Retinal pigment epithelial cell (primary cell): ENCODE results near the gene GATM.
"Not testable (repeated sequence)": the region's sequence is repeated elsewhere in the genome, so short reads cannot be mapped to it uniquely, and the experiment has no call there.

Source experiments
- DNase-seq: peaks from one replicate; pipeline ENCODE4 v3.0.0-alpha.2; 2010; ENCODE audit warnings: low read depth
- H3K4me3 ChIP-seq: 2 replicates; pipeline ENCODE4 v1.5.1; 2011; ENCODE audit warnings: mild to moderate bottlenecking, low read length, control low read depth, moderate library complexity
- TF ChIP-seq, protein P1 (sequence below): conservative IDR thresholded peaks from 2 replicates; pipeline ENCODE4 v1.5.1; 2011; ENCODE audit warnings: low read depth, low read length, control low read depth, inconsistent platforms

GATM gene

DNA sequence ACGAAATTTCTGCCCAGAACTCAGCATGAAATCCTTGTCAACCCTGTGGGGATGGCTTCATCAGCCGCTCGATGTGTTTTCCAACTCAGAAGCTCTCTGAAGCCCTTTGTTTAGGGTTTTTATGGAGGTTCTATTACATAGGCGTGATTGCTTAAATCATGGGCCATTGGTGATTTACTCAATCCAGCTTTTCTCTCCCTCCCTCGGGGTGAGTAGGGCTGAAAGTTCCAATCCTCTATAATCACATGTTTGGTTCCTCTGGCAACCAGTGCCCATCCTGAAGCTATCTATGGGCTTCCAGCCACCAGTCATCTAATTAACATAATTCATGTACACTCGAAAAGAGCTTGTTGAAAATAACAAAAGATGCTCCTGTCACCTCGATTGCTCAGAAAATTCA lies 51.6 kb downstream of the GATM start:
- no peak for DNase-seq
- H3K4me3 ChIP-seq: no peak overlapping the region
- TF ChIP-seq, protein P1, sequence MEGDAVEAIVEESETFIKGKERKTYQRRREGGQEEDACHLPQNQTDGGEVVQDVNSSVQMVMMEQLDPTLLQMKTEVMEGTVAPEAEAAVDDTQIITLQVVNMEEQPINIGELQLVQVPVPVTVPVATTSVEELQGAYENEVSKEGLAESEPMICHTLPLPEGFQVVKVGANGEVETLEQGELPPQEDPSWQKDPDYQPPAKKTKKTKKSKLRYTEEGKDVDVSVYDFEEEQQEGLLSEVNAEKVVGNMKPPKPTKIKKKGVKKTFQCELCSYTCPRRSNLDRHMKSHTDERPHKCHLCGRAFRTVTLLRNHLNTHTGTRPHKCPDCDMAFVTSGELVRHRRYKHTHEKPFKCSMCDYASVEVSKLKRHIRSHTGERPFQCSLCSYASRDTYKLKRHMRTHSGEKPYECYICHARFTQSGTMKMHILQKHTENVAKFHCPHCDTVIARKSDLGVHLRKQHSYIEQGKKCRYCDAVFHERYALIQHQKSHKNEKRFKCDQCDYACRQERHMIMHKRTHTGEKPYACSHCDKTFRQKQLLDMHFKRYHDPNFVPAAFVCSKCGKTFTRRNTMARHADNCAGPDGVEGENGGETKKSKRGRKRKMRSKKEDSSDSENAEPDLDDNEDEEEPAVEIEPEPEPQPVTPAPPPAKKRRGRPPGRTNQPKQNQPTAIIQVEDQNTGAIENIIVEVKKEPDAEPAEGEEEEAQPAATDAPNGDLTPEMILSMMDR: no peak

DNA sequence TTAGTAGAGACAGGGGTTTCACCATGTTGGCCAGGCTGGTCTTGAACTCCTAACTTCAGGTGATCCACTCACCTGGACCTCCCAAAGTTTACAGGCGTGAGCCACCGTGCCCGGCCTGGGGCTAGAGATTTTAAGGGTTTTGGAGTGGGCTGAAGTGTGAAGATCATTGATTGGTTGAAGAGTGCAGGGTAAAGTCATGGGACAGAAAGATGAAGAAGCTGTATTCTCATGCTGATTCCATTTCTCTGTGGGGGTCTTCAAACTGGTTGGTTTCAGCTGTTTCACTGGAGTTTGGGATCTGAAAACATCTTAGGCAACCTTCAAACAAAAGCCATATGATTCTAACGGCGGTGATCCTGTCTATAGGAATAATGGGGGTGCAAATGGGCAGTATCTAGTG lies 52.1 kb downstream of the GATM start:
- H3K4me3 ChIP-seq: no peak overlapping the region

DNA sequence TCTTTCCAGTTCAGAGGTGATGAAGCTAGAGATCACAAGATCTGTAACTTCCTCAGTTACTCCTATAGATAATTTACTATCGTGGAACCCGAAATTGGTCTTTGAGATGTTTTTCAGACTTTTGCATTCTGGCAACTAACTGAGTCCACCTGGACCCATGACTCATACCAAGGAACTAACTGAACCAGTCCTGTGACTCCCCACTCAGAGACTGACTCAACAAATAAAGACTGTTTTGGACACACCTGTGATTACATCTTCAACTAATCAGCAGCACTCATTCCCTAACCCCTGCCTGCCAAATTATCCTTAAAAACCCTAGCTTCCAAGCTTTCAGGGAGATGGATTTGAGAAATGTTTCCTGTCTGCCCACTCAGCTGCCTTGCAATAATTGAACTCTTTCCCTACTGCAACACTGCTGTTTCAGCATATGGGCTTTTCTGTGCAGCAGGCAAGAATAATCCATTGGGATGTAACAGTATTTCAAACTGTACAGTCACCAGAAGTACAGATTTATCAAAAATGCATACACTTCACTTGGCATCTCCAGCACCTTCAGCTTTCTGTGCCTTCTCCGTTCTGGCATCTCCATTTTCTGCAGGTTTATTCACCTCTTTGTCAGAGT lies 57.7 kb downstream of the GATM start:
- DNase-seq: no peak
- TF ChIP-seq, protein P1: no peak
- H3K4me3 ChIP-seq: no peak overlapping the region

More for the DNA sequence above, 52.1 kb downstream of the GATM start:
- DNase-seq: no peak
- TF ChIP-seq, protein P1: no peak

DNA sequence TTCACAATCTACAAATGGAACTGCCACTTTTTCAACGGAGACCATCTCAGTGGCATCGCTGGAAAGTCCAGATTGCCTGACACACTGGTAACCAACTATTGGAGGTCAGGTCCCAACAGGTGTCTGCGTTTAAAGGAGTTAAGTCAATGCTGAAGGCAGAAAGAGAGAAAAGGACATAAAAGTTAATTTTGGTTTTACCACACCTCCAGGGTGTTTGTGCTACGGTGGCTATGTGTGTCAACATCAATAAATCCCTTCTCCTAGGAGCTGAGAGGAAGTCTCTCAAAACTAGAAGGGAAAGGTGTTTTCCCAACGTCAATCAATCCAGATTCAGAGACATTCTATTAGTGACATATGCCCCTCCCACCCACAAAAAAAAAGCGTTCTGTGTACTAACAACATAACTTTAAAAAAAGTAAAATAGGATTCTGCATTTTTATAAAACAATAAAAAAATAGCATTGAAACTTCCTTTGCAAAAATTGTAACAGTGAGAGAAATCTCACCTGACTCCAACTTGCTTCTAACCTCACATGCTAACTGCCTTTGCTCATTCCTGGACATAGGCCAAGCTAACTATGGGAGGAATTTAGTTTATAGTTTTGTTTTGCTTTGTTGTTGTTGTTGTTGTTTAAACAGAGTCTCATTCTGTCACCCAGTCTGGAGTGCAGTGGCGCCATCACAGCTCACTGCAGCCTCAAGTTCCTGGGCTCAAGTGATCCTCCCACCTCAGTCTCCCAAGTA lies 58.7 kb downstream of the GATM start:
- TF ChIP-seq, protein P1: no peak
- H3K4me3 ChIP-seq: no peak overlapping the region

DNA sequence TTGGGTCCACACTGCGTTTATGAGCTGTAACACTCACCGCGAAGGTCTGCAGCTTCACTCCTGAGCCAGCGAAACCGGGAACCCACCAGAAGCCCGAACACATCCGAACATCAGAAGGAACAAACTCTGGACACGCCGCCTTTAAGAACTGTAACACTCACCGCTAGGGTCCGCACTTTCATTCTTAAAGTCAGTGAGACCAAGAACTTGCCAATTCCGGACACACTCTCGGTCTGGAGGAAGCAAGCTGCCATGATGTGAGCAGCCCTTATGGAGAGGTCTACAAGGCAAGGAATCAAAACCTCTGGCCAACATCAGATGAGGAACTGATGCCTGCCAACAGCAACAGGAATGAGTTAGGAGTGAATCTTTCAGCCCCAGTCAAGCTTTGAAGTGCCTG lies 63.4 kb downstream of the GATM start:
- no peak for DNase-seq
- H3K4me3 ChIP-seq: no peak overlapping the region
- TF ChIP-seq, protein P1: peak; percentile 17

More for the DNA sequence above, 58.7 kb downstream of the GATM start:
- no peak for DNase-seq

DNA sequence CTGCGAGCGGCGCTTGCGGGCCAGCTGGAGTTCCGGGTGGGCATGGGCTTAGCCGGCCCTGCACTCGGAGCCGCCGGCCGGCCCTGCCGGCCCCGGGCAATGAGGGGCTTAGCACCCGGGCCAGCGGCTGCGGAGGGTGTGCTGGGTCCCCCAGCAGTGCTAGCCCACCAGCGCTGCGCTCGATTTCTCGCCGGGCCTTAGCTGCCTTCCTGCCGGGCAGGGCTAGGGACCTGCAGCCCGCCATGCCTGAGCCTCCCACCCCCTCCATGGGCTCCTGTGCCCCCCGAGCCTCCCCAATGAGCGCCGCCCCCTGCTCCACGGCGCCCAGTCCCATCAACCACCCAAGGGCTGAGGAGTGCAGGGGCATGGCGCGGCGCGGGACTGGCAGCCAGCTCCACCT lies 64.2 kb downstream of the GATM start:
- not testable (repeated sequence) for DNase-seq, H3K4me3 ChIP-seq
